AG20443 (cell line): Measurements from ENCODE around the gene HIVEP1.

Experiments used
- DNase-seq: peaks from one replicate; pipeline ENCODE4 v3.0.0; 2012; ENCODE audit warnings: low spot score, mixed read lengths

The HIVEP1 gene

DNA sequence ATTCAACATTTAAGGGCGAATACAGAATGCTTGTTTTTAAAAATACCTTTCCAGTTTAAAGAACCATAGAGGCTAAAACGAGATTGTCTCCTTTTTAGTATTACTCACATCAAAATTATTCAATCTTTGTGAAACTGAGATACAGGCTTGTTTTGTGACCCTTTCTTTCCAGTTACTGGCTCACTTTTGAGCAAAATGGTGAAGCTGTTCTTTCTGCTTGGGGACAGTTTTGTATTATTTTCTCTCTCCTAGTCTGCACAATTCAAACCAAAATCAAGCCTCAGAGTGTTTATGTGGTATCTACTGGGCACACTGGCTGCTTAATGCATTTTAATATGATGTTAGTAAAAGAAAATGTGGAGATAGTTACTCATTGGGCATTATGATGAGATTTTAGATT lies 36.5 kb downstream of the HIVEP1 start:
- no peak for DNase-seq

GRCh38 chr6:12049165-12049564 lies 37.1 kb downstream of the HIVEP1 start:
- no peak for DNase-seq

DNA sequence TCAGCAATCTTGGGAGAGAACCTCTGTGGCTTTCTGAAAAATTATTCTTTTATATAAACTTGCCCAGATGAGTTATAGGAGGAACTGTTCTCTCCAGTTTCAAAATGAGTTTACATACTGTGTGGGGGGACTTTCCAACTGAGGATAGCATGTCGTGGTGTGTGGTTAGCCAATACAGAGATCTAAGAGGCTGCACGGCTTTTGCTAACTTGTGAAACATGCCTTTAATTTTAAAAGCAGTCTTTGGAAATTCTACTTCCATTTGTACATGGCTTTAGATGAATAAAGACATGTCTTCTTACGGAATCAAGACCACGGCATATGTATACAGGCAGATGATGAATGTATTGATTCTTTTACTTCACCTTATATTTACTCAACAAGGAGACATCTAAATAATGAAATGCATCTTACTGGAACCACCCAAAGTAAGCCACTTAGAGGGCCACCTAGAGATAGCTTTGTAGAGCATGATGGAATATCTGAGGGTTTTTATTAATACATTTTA lies 39.8 kb downstream of the HIVEP1 start:
- DNase-seq: no peak

DNA sequence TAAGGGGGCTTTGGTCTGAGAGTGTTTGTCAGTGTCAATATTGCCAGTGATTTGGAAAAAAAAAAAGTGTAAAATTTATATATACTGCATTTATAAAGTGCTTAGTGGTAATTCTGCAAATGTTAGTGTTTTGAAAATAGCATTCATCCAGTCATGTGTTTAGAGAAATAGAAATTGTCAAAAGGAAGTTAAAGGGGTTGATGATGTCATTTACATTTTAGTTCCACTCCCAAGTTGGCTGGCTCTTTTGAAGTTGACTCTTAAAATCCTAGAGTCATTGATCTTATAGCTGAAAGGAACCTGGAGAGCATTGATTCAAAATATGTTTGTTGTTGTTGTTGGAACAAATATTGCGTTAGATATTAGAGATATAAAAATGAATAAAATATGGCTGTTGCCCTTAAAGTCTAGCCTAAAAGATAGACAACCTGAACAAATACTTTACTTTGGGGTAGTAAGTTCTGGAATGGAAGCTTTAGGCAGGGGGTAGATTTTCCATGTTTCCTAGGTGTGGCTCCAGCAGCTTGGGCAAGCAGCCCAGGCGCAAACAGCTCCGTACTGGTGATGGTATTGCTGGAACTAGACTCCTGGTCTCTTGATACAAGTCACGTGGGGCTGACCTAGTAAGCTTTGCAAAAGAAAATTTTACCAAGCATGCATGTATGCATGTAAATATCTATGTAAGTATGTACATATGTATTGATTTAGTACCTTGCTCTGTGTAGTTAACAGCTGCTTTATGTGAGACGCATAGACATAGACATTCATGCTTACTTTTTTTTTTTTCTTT lies 46.3 kb downstream of the HIVEP1 start:
- no peak for DNase-seq

GRCh38 chr6:12060780-12061609 lies 48.9 kb downstream of the HIVEP1 start:
- DNase-seq: no peak

GRCh38 chr6:12062605-12063004 lies 50.5 kb downstream of the HIVEP1 start:
- DNase-seq: no peak

GRCh38 chr6:12064131-12064530 lies 52.0 kb downstream of the HIVEP1 start:
- DNase-seq: peak; percentile 40

DNA sequence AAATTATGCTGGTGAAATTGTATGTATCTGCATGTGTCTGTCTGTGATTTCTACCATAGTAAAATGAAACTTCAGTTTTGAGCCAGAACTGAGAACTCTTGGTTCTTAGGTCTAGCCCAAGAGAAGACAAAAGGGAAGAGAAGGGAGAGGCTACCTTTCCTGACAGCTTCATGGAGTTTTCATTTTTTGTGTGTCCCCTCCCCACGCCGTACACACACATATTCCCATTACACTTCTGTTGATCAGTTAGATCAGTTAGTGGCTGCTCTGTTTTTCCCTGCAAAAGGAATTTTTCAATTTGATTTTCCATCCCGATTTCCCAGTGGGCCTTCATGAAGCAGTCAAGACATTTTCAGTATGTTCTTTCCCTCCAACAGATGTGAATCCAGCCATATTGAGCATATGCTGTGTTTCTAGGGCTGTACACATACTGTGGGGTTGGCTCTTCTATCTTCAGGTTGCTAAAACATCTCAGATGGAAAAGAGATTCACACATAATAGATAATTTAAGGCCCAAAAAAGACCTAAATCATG lies 52.5 kb downstream of the HIVEP1 start:
- DNase-seq: no peak

GRCh38 chr6:12065321-12066140 lies 53.4 kb downstream of the HIVEP1 start:
- no peak for DNase-seq

DNA sequence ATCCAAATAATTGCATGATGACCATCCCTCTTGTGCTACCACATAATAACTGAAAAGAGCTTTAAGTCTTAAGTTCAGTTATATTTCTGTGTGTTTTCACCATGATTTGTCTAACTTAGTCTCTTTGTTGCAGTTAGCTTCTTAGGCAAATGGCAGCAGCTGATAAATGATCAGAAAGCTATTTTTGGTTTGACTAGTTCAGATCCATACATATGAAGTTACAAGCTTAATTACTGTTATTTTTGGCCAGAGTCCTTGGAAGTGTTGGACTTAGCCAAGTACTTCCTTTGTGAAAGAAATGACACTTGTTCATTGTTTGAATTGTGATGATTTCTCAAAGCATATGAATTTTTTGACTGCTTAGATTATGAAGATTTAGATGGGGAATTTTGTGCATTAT lies 54.2 kb downstream of the HIVEP1 start:
- no peak for DNase-seq

- no peak for DNase-seq
Measured at GRCh38 chr6:12068899-12069557, 56.9 kb downstream of the HIVEP1 start.

DNA sequence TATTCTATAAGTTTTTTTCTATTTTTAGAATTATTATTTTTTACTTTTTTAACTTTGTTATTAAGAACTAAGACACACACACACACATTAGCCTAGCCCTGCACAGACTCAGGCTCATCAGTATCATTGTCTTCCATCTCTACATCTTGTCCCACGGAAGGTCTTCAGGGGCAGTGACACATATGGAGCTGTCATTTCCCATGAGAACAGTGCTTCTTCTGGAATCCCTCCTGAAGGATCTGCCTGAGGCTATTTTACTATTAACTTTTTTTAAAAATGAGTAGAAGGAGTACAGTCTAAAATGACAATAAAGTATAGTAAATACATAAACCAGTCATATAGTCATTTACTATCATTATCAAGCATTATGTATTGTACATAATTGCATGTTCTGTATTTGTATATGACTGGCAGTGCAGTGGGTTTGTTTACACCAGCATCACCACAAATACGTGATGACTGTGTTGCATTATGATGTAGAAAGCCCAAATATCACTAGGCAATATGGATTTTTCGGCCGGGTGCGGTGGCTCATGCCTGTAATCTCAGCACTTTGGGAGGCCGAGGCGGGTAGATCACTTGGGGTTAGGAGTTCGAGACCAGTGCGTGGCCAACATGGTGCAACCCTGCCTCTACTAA lies 57.9 kb downstream of the HIVEP1 start:
- DNase-seq: no peak

DNA sequence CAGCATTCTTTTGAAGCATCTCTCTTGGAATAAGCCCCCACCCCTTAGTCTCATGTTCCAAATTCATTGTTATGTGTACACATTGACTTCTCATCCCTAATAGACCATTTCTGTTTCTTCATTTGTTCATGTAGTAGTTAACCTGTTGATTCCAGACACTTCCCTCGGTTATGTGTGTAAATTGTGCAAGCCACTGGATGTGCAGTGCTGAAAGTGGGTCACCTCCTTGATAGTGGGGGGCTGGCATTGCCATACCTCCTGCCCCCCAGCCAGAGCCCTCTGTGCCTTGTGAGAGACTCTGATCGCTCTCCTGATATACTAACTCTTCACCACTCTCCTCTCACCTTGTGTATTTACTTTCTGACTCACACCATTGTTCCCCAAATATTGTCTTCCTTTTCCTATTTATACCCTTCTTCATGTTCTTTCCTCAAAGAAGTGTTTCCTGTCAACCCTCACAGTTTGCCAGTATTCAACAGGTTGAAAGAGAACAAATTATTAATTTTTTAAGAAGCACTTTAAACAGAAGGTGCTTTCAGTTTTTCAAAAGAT lies 59.0 kb downstream of the HIVEP1 start:
- no peak for DNase-seq

DNA sequence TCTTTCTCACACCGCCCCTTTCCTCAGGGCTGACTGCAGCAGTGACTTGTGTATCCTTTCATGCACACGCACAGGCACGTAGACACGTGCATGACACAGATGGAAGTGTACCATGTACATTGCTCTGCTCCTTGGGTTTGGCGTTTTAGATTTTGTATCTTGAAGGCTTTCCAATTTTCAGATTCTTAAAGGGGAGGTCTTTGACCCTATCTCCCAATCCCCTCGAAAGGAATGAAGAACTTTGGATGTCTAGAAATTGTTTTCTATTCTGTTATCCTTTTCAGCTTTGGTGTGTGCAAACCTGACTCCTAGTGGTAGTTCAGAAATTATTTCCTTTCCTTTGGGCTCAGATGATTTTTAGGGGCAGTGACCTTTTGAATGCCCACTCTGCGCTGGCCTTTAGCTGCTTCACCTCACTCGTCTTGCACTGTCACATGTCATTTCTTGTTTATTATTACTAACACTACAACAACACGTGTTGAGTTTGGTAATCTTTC lies 63.0 kb downstream of the HIVEP1 start:
- DNase-seq: peak; percentile 22

- DNase-seq: no peak
Measured at GRCh38 chr6:12077021-12077710, 65.1 kb downstream of the HIVEP1 start.

- no peak for DNase-seq
Measured at GRCh38 chr6:12078014-12078413, 65.9 kb downstream of the HIVEP1 start.

DNA sequence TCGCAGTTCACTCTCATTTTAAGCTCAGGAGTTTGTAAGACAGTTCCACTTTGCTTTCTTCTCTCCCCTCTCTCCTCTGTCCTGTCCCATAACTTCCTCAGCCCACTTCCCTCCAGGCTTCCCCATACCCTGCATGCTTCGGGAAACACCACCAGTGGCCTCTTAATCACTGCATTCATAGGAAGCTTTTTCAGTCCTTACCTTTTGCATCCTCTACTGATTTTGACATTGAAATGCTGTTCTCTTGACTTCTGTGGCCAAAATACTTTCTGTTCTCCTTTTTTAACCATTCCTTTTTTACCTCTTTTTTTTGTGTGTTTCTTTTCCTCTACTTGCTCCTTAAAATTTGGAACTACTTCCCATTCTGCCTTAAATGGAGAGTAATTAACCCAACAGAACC lies 69.7 kb downstream of the HIVEP1 start:
- no peak for DNase-seq

GRCh38 chr6:12082368-12082767 lies 70.3 kb downstream of the HIVEP1 start:
- no peak for DNase-seq

- no peak for DNase-seq
Measured at GRCh38 chr6:12083302-12083701, 71.2 kb downstream of the HIVEP1 start.

GRCh38 chr6:12083763-12084162 lies 71.7 kb downstream of the HIVEP1 start:
- DNase-seq: peak; percentile 20
